Smooth muscle cell (in vitro differentiated cells): ENCODE data around the gene TMEM59L. TPM values are rescaled to one million over a fixed set of nuclear protein-coding genes. Genes with fewer than 3 reads are reported as not detected.

ENCODE experiments used
- DNase-seq: peaks from one replicate; lab custom pipeline; 2025; ENCODE audit not compliant: unreplicated experiment; lab: John Stamatoyannopoulos, UW
- H2AFZ ChIP-seq: fragments of 200-600 bp; sonication (generic); 2 replicates; pipeline ENCODE4 v1.6.0; 2016; ENCODE audit warnings: antibody characterized with exemption, low read depth, mild to moderate bottlenecking
- H3F3A ChIP-seq: fragments of 200-600 bp; sonication (generic); 2 replicates; pipeline ENCODE4 v1.6.0; 2017; ENCODE audit warnings: antibody characterized with exemption, low read depth
- H3K27ac ChIP-seq: fragments of 200-600 bp; sonication (generic); 2 replicates; pipeline ENCODE4 v1.5.1; 2016; ENCODE audit warnings: low read depth, mild to moderate bottlenecking
- H3K27me3 ChIP-seq: fragments of 200-600 bp; sonication (generic); 2 replicates; pipeline ENCODE4 v1.6.1; 2016; ENCODE audit warnings: low read depth, mild to moderate bottlenecking
- H3K36me3 ChIP-seq: fragments of 200-600 bp; sonication (generic); 2 replicates; pipeline ENCODE4 v1.5.1; 2016; ENCODE audit warnings: low read depth
- H3K4me1 ChIP-seq: fragments of 200-600 bp; sonication (generic); 2 replicates; pipeline ENCODE4 v1.5.1; 2016; ENCODE audit warnings: low read depth
- H3K4me2 ChIP-seq: fragments of 200-600 bp; sonication (generic); 2 replicates; pipeline ENCODE4 v1.6.0; 2016; ENCODE audit warnings: mild to moderate bottlenecking
- H3K4me3 ChIP-seq: fragments of 200-600 bp; sonication (generic); 2 replicates; pipeline ENCODE4 v1.5.1; 2016; ENCODE audit warnings: mild to moderate bottlenecking
- H3K79me2 ChIP-seq: fragments of 200-600 bp; sonication (generic); 2 replicates; pipeline ENCODE4 v1.6.0; 2016; ENCODE audit warnings: low read depth, mild to moderate bottlenecking
- H3K9ac ChIP-seq: fragments of 200-600 bp; sonication (generic); 2 replicates; pipeline ENCODE4 v1.6.0; 2016; ENCODE audit warnings: low read depth
- H3K9me3 ChIP-seq: fragments of 200-600 bp; sonication (generic); replicated peaks from 2 replicates; pipeline ENCODE4 v1.5.1; 2016; ENCODE audit warnings: low read depth
- H4K20me1 ChIP-seq: fragments of 200-600 bp; sonication (generic); 2 replicates; pipeline ENCODE4 v1.6.0; 2016; ENCODE audit warnings: low read depth
- WGBS: methylation state at CpG from one replicate; pipeline ENCODE4 v1.1.7; 2016; ENCODE audit warnings: low lambda C conversion rate; 5-methylcytosine and 5-hydroxymethylcytosine counted together
- polyA plus RNA-seq: library from polyadenylated mRNA; unstranded; fragments of >200 nt; fragmentation: Nextera tagmentation; extraction: Ambion mirVana; gene quantifications from 2 replicates; pipeline ENCODE4 v1.2.1, GENCODE V29; 2016
- total RNA-seq: library from RNA; depleted of rRNA; stranded (reverse); fragments of >200 nt; gene quantifications from 2 replicates; pipeline ENCODE4 v1.2.3, GENCODE V29; 2014
- TF ChIP-seq, protein P1 (sequence below): fragments of 200-600 bp; sonication (generic); IDR thresholded peaks from 2 replicates; pipeline ENCODE4 v1.5.1; 2017; ENCODE audit warnings: borderline replicate concordance, mild to moderate bottlenecking, antibody characterized with exemption; ENCODE audit not compliant: insufficient read depth, poor library complexity, severe bottlenecking

The TMEM59L gene
- total and polyA plus RNA-seq, 2 experiments from 2014 or later: 4.4 to 42.0 TPM

DNA sequence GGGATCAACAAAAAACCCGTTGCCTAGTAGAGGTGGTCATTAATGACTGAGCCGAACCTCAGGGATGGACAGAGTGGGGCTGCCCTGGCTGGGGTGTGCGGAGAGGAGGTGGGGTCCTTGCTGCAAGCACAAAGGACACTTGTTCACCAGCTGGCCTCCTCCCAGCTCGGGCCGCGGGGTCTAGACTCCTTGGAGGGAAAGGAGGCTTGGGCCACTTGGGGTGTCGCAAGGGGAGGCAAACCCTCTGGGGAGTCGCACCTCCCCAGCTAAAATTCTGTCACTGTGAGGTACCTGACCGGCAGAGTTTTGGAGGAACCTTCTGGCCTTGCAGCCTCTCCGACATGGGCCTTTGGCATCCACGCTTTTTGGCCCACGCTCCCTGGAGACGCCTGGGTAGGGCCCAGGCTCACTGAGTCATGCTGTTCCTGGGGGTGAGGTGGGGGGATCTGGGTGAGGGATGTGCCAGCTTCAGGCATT, 32.4 kb downstream of the TMEM59L start:
- Histone ChIP-seq H3K4me2 (no peak overlapping the region), H3F3A (peaks cover 8% of the 10 kb centered on the region), H3K4me3 (no peak overlapping the region), H3K36me3 (no peaks in the 10 kb centered on the region), H4K20me1 (peaks cover 17% of the 10 kb centered on the region), H3K27ac (no peak overlapping the region), H3K79me2 (peaks cover 40% of the 10 kb centered on the region), H3K27me3 (no peaks in the 10 kb centered on the region), H3K4me1 (peaks cover 9% of the 10 kb centered on the region), H2AFZ (no peak overlapping the region), H3K9me3 (no peaks in the 10 kb centered on the region), H3K9ac (no peak overlapping the region)
- WGBS: 91% methylated on average over 13 of the region's 13 CpGs
- no peak for DNase-seq
- TF ChIP-seq, protein P1, sequence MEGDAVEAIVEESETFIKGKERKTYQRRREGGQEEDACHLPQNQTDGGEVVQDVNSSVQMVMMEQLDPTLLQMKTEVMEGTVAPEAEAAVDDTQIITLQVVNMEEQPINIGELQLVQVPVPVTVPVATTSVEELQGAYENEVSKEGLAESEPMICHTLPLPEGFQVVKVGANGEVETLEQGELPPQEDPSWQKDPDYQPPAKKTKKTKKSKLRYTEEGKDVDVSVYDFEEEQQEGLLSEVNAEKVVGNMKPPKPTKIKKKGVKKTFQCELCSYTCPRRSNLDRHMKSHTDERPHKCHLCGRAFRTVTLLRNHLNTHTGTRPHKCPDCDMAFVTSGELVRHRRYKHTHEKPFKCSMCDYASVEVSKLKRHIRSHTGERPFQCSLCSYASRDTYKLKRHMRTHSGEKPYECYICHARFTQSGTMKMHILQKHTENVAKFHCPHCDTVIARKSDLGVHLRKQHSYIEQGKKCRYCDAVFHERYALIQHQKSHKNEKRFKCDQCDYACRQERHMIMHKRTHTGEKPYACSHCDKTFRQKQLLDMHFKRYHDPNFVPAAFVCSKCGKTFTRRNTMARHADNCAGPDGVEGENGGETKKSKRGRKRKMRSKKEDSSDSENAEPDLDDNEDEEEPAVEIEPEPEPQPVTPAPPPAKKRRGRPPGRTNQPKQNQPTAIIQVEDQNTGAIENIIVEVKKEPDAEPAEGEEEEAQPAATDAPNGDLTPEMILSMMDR: no peak

GRCh38 chr19:18646535-18647370, 34.1 kb downstream of the TMEM59L start:
- no peak overlapping the region for H3K4me2 ChIP-seq
- peaks cover 18% of the 10 kb centered on the region for H3F3A ChIP-seq
- peaks cover 13% of the 10 kb centered on the region for H4K20me1 ChIP-seq
- H3K9me3 ChIP-seq: no peaks in the 10 kb centered on the region
- no peak overlapping the region for H3K9ac ChIP-seq
- H3K27ac ChIP-seq: no peak overlapping the region
- WGBS: 96% methylated on average over 24 of the region's 34 CpGs
- no peak overlapping the region for H3K4me3 ChIP-seq
- no peak for DNase-seq
- TF ChIP-seq, protein P1: no peak
- H3K36me3 ChIP-seq: no peaks in the 10 kb centered on the region
- peaks cover 22% of the 10 kb centered on the region for H3K4me1 ChIP-seq
- H3K79me2 ChIP-seq: peaks cover 30% of the 10 kb centered on the region
- no peaks in the 10 kb centered on the region for H3K27me3 ChIP-seq
- H2AFZ ChIP-seq: no peak overlapping the region

GRCh38 chr19:18647371-18647767, 34.7 kb downstream of the TMEM59L start:
- no peaks in the 10 kb centered on the region for H3K9me3 ChIP-seq
- no peak overlapping the region for H3K4me3 ChIP-seq
- H3K79me2 ChIP-seq: peaks cover 27% of the 10 kb centered on the region
- H3K9ac ChIP-seq: no peak overlapping the region
- no peak overlapping the region for H3K4me2 ChIP-seq
- H3K27ac ChIP-seq: no peak overlapping the region
- H3K27me3 ChIP-seq: no peaks in the 10 kb centered on the region
- H3K36me3 ChIP-seq: no peaks in the 10 kb centered on the region
- TF ChIP-seq, protein P1: no peak
- DNase-seq: no peak
- 90% methylated on average over 1 of the region's 1 CpG for WGBS
- H4K20me1 ChIP-seq: peaks cover 13% of the 10 kb centered on the region
- H2AFZ ChIP-seq: no peak overlapping the region
- peaks cover 22% of the 10 kb centered on the region for H3K4me1 ChIP-seq
- H3F3A ChIP-seq: peaks cover 23% of the 10 kb centered on the region
